ENCODE results near the gene C3orf20.

C3orf20 gene

GRCh38 chr3:14680115-14680514, 5.2 kb downstream of the C3orf20 start:
- Histone ChIP-seq H3K27ac (ENCODE audit: low read depth, low read length) (no peak overlapping the region), H3K4me1 (ENCODE audit: control insufficient read depth, insufficient read depth, low read length) (no peaks in the 10 kb centered on the region), H3K36me3 (ENCODE audit: control insufficient read depth, insufficient read depth, low read length) (no peaks in the 10 kb centered on the region), H3K27me3 (ENCODE audit: control insufficient read depth, insufficient read depth, low read length) (no peaks in the 10 kb centered on the region), H3K9me3 (ENCODE audit: control insufficient read depth, insufficient read depth, low read depth, low read length) (peaks cover 12% of the 10 kb centered on the region), H3K4me3 (ENCODE audit: low read depth, low read length) (no peak overlapping the region), H3K9ac (ENCODE audit: low read length) (no peak overlapping the region)

- H3K36me3 ChIP-seq (ENCODE audit: control insufficient read depth, insufficient read depth, low read length), result no peaks in the 10 kb centered on the region
- H3K9ac ChIP-seq (ENCODE audit: low read length), result no peak overlapping the region
- H3K27ac ChIP-seq (ENCODE audit: low read depth, low read length), result no peak overlapping the region
- no peaks in the 10 kb centered on the region for H3K4me1 ChIP-seq (ENCODE audit: control insufficient read depth, insufficient read depth, low read length)
- no peaks in the 10 kb centered on the region for H3K27me3 ChIP-seq (ENCODE audit: control insufficient read depth, insufficient read depth, low read length)
- H3K4me3 ChIP-seq (ENCODE audit: low read depth, low read length), result no peak overlapping the region
- H3K9me3 ChIP-seq (ENCODE audit: control insufficient read depth, insufficient read depth, low read depth, low read length), result peaks cover 12% of the 10 kb centered on the region
These were observed 5.8 kb downstream of the C3orf20 start for GRCh38 chr3:14680716-14681115.

GRCh38 chr3:14684447-14684846, 9.5 kb downstream of the C3orf20 start:
- Histone ChIP-seq H3K9ac (ENCODE audit: low read length) (no peak overlapping the region), H3K36me3 (ENCODE audit: control insufficient read depth, insufficient read depth, low read length) (no peaks in the 10 kb centered on the region), H3K4me1 (ENCODE audit: control insufficient read depth, insufficient read depth, low read length) (no peaks in the 10 kb centered on the region), H3K4me3 (ENCODE audit: low read depth, low read length) (no peak overlapping the region), H3K27me3 (ENCODE audit: control insufficient read depth, insufficient read depth, low read length) (no peaks in the 10 kb centered on the region), H3K27ac (ENCODE audit: low read depth, low read length) (no peak overlapping the region), H3K9me3 (ENCODE audit: control insufficient read depth, insufficient read depth, low read depth, low read length) (peaks cover 11% of the 10 kb centered on the region)

- Histone ChIP-seq H3K27me3 (ENCODE audit: control insufficient read depth, insufficient read depth, low read length) (no peaks in the 10 kb centered on the region), H3K9ac (ENCODE audit: low read length) (no peak overlapping the region), H3K4me1 (ENCODE audit: control insufficient read depth, insufficient read depth, low read length) (no peaks in the 10 kb centered on the region), H3K9me3 (ENCODE audit: control insufficient read depth, insufficient read depth, low read depth, low read length) (peaks cover 4% of the 10 kb centered on the region), H3K4me3 (ENCODE audit: low read depth, low read length) (no peak overlapping the region), H3K27ac (ENCODE audit: low read depth, low read length) (no peak overlapping the region), H3K36me3 (ENCODE audit: control insufficient read depth, insufficient read depth, low read length) (no peaks in the 10 kb centered on the region)
These were observed 10.2 kb downstream of the C3orf20 start for GRCh38 chr3:14685179-14685578.

- H3K4me1 ChIP-seq (ENCODE audit: control insufficient read depth, insufficient read depth, low read length), result no peaks in the 10 kb centered on the region
- H3K9ac ChIP-seq (ENCODE audit: low read length), result no peak overlapping the region
- H3K9me3 ChIP-seq (ENCODE audit: control insufficient read depth, insufficient read depth, low read depth, low read length), result no peaks in the 10 kb centered on the region
- no peaks in the 10 kb centered on the region for H3K36me3 ChIP-seq (ENCODE audit: control insufficient read depth, insufficient read depth, low read length)
- H3K27ac ChIP-seq (ENCODE audit: low read depth, low read length), result no peak overlapping the region
- H3K4me3 ChIP-seq (ENCODE audit: low read depth, low read length), result no peak overlapping the region
- no peaks in the 10 kb centered on the region for H3K27me3 ChIP-seq (ENCODE audit: control insufficient read depth, insufficient read depth, low read length)
These were observed 12.4 kb downstream of the C3orf20 start for GRCh38 chr3:14687360-14687759.

- Histone ChIP-seq H3K27ac (ENCODE audit: low read depth, low read length) (no peak overlapping the region), H3K9me3 (ENCODE audit: control insufficient read depth, insufficient read depth, low read depth, low read length) (no peaks in the 10 kb centered on the region), H3K4me1 (ENCODE audit: control insufficient read depth, insufficient read depth, low read length) (no peaks in the 10 kb centered on the region), H3K36me3 (ENCODE audit: control insufficient read depth, insufficient read depth, low read length) (no peaks in the 10 kb centered on the region), H3K9ac (ENCODE audit: low read length) (no peak overlapping the region), H3K4me3 (ENCODE audit: low read depth, low read length) (no peak overlapping the region), H3K27me3 (ENCODE audit: control insufficient read depth, insufficient read depth, low read length) (no peaks in the 10 kb centered on the region)
These were observed 13.6 kb downstream of the C3orf20 start for GRCh38 chr3:14688525-14688924.

- Histone ChIP-seq H3K9ac (ENCODE audit: low read length) (no peak overlapping the region), H3K27ac (ENCODE audit: low read depth, low read length) (no peak overlapping the region), H3K4me1 (ENCODE audit: control insufficient read depth, insufficient read depth, low read length) (no peaks in the 10 kb centered on the region), H3K4me3 (ENCODE audit: low read depth, low read length) (no peak overlapping the region), H3K9me3 (ENCODE audit: control insufficient read depth, insufficient read depth, low read depth, low read length) (no peaks in the 10 kb centered on the region), H3K27me3 (ENCODE audit: control insufficient read depth, insufficient read depth, low read length) (no peaks in the 10 kb centered on the region), H3K36me3 (ENCODE audit: control insufficient read depth, insufficient read depth, low read length) (no peaks in the 10 kb centered on the region)
These were observed 14.5 kb downstream of the C3orf20 start for GRCh38 chr3:14689247-14689980.

GRCh38 chr3:14691239-14691638, 16.3 kb downstream of the C3orf20 start:
- Histone ChIP-seq H3K27ac (ENCODE audit: low read depth, low read length) (no peak overlapping the region), H3K27me3 (ENCODE audit: control insufficient read depth, insufficient read depth, low read length) (no peaks in the 10 kb centered on the region), H3K9ac (ENCODE audit: low read length) (no peak overlapping the region), H3K36me3 (ENCODE audit: control insufficient read depth, insufficient read depth, low read length) (no peaks in the 10 kb centered on the region), H3K4me1 (ENCODE audit: control insufficient read depth, insufficient read depth, low read length) (no peaks in the 10 kb centered on the region), H3K4me3 (ENCODE audit: low read depth, low read length) (no peak overlapping the region), H3K9me3 (ENCODE audit: control insufficient read depth, insufficient read depth, low read depth, low read length) (no peaks in the 10 kb centered on the region)

- Histone ChIP-seq H3K27ac (ENCODE audit: low read depth, low read length) (no peak overlapping the region), H3K9me3 (ENCODE audit: control insufficient read depth, insufficient read depth, low read depth, low read length) (no peaks in the 10 kb centered on the region), H3K27me3 (ENCODE audit: control insufficient read depth, insufficient read depth, low read length) (no peaks in the 10 kb centered on the region), H3K4me1 (ENCODE audit: control insufficient read depth, insufficient read depth, low read length) (no peaks in the 10 kb centered on the region), H3K4me3 (ENCODE audit: low read depth, low read length) (no peak overlapping the region), H3K36me3 (ENCODE audit: control insufficient read depth, insufficient read depth, low read length) (no peaks in the 10 kb centered on the region), H3K9ac (ENCODE audit: low read length) (no peak overlapping the region)
These were observed 16.8 kb downstream of the C3orf20 start for GRCh38 chr3:14691719-14692118.

- H3K4me3 ChIP-seq (ENCODE audit: low read depth, low read length), result no peak overlapping the region
- H3K27me3 ChIP-seq (ENCODE audit: control insufficient read depth, insufficient read depth, low read length), result no peaks in the 10 kb centered on the region
- no peak overlapping the region for H3K9ac ChIP-seq (ENCODE audit: low read length)
- no peaks in the 10 kb centered on the region for H3K36me3 ChIP-seq (ENCODE audit: control insufficient read depth, insufficient read depth, low read length)
- H3K4me1 ChIP-seq (ENCODE audit: control insufficient read depth, insufficient read depth, low read length), result no peaks in the 10 kb centered on the region
- H3K27ac ChIP-seq (ENCODE audit: low read depth, low read length), result no peak overlapping the region
- no peaks in the 10 kb centered on the region for H3K9me3 ChIP-seq (ENCODE audit: control insufficient read depth, insufficient read depth, low read depth, low read length)
These were observed 23.8 kb downstream of the C3orf20 start for GRCh38 chr3:14698601-14699244.

GRCh38 chr3:14699643-14700042, 24.7 kb downstream of the C3orf20 start:
- H3K4me3 ChIP-seq (ENCODE audit: low read depth, low read length), result no peak overlapping the region
- H3K9me3 ChIP-seq (ENCODE audit: control insufficient read depth, insufficient read depth, low read depth, low read length), result no peaks in the 10 kb centered on the region
- no peak overlapping the region for H3K9ac ChIP-seq (ENCODE audit: low read length)
- H3K27me3 ChIP-seq (ENCODE audit: control insufficient read depth, insufficient read depth, low read length), result peaks cover 4% of the 10 kb centered on the region; the same call in 1 of the 2 replicates
- H3K4me1 ChIP-seq (ENCODE audit: control insufficient read depth, insufficient read depth, low read length), result no peaks in the 10 kb centered on the region
- no peaks in the 10 kb centered on the region for H3K36me3 ChIP-seq (ENCODE audit: control insufficient read depth, insufficient read depth, low read length)
- no peak overlapping the region for H3K27ac ChIP-seq (ENCODE audit: low read depth, low read length)
